Adipocyte (in vitro differentiated cells): ENCODE measurements around the gene GOLGA8J.
"Not testable (repeated sequence)": the region's sequence is repeated elsewhere in the genome, so short reads cannot be mapped to it uniquely, and the experiment has no call there.

ENCODE experiments used
- DNase-seq: peaks from one replicate; pipeline ENCODE4 v3.0.0-alpha.2; 2015; ENCODE audit warnings: low read depth
- H3K27me3 ChIP-seq: replicated peaks from 2 replicates; pipeline ENCODE4 v1.7.0; 2013; ENCODE audit warnings: mild to moderate bottlenecking, low read length, moderate library complexity; ENCODE audit not compliant: control insufficient read depth, insufficient read depth
- H3K36me3 ChIP-seq: 2 replicates; pipeline ENCODE4 v1.7.0; 2013; ENCODE audit warnings: low read length, mild to moderate bottlenecking, moderate library complexity; ENCODE audit not compliant: control insufficient read depth, insufficient read depth, severe bottlenecking
- H3K4me1 ChIP-seq: 2 replicates; pipeline ENCODE4 v1.7.0; 2013; ENCODE audit warnings: mild to moderate bottlenecking, low read length, moderate library complexity; ENCODE audit not compliant: control insufficient read depth, insufficient read depth
- H3K4me3 ChIP-seq: 2 replicates; pipeline ENCODE4 v1.7.0; 2013; ENCODE audit warnings: mild to moderate bottlenecking, low read length, moderate library complexity
- H3K9ac ChIP-seq: 2 replicates; pipeline ENCODE4 v1.7.0; 2013; ENCODE audit warnings: mild to moderate bottlenecking, low read length, moderate library complexity
- H3K9me3 ChIP-seq: 2 replicates; pipeline ENCODE4 v1.7.0; 2013; ENCODE audit warnings: mild to moderate bottlenecking, low read length, moderate library complexity; ENCODE audit not compliant: control insufficient read depth

The GOLGA8J gene

GRCh38 chr15:30080816-30081215 is 1.9 kb upstream of the GOLGA8J start:
- DNase-seq = peak; percentile 83
- H3K27me3 ChIP-seq = peaks cover 11% of the 10 kb centered on the region
- not testable (repeated sequence) for H3K36me3 ChIP-seq, H3K9me3 ChIP-seq, H3K4me3 ChIP-seq, H3K4me1 ChIP-seq, H3K9ac ChIP-seq

GRCh38 chr15:30097827-30098226 is 15.1 kb downstream of the GOLGA8J start:
- H3K9me3 ChIP-seq, H3K9ac ChIP-seq, H3K36me3 ChIP-seq, H3K4me1 ChIP-seq, H3K4me3 ChIP-seq, DNase-seq, H3K27me3 ChIP-seq: not testable (repeated sequence)

GRCh38 chr15:30102890-30103289 is 20.1 kb downstream of the GOLGA8J start:
- H3K4me3 ChIP-seq, H3K27me3 ChIP-seq, H3K36me3 ChIP-seq, DNase-seq, H3K4me1 ChIP-seq, H3K9ac ChIP-seq, H3K9me3 ChIP-seq: not testable (repeated sequence)

GRCh38 chr15:30103941-30104507 is 21.3 kb downstream of the GOLGA8J start:
- not testable (repeated sequence) for H3K36me3 ChIP-seq, H3K4me3 ChIP-seq, H3K4me1 ChIP-seq

GRCh38 chr15:30110591-30110990 is 27.8 kb downstream of the GOLGA8J start:
- H3K9ac ChIP-seq, H3K4me3 ChIP-seq, H3K27me3 ChIP-seq, H3K9me3 ChIP-seq, H3K4me1 ChIP-seq, DNase-seq, H3K36me3 ChIP-seq: not testable (repeated sequence)

More at GRCh38 chr15:30103941-30104507, 21.3 kb downstream of the GOLGA8J start:
- H3K27me3 ChIP-seq, H3K9me3 ChIP-seq, DNase-seq, H3K9ac ChIP-seq: not testable (repeated sequence)

- not testable (repeated sequence) for H3K9me3 ChIP-seq, DNase-seq, H3K27me3 ChIP-seq, H3K4me3 ChIP-seq, H3K9ac ChIP-seq, H3K4me1 ChIP-seq, H3K36me3 ChIP-seq
These were observed 47.3 kb downstream of the GOLGA8J start for GRCh38 chr15:30130066-30130465.

GRCh38 chr15:30134751-30135150 is 52.0 kb downstream of the GOLGA8J start, which contains the start of gene GOLGA8T:
TSS of gene GOLGA8T (plus strand) at chr15:30135051. CDS start at chr15:30135149, 98 bp downstream.
- not testable (repeated sequence) for H3K9ac ChIP-seq, H3K4me3 ChIP-seq, H3K36me3 ChIP-seq, H3K27me3 ChIP-seq, H3K4me1 ChIP-seq, DNase-seq, H3K9me3 ChIP-seq
